HepG2 (cell line): ENCODE data around the gene CALU. TPM values are rescaled to one million over a fixed set of nuclear protein-coding genes. Genes with fewer than 3 reads are reported as not detected.

ENCODE experiments used
- ATAC-seq: fragments of 200-7000 bp; cut with Tn5 transposase; 3 replicates; pipeline ENCODE4 v1.9.1; 2020; ENCODE audit warnings: mild to moderate bottlenecking, moderate library complexity
- BruUV-seq: library from RNA; stranded (reverse); fragments of 400-500 nt; replicated peaks from 2 replicates; lab custom pipeline; 2021; lab: Mats Ljungman, UMichigan
- CTCF ChIA-PET: fragments of 300-600 bp; formaldehyde crosslinking; extraction: SDS; loops from one replicate; lab custom pipeline; 2021; ENCODE audit warnings: low total read pairs, inconsistent platforms, low intra/inter-chr PET ratio; lab: Yijun Ruan, JAX
- POLR2A ChIA-PET: fragments of 350-600 bp; sonication (Branson Sonifier 250); formaldehyde crosslinking; loops from one replicate; lab custom pipeline; 2020; ENCODE audit warnings: antibody characterized with exemption, inconsistent platforms; lab: Yijun Ruan, JAX
- DNase-seq: peaks from one replicate; pipeline ENCODE4 v3.0.0-alpha.2; 2015; ENCODE audit warnings: low spot score
- FAIRE-seq: peaks from 3 replicates; lab custom pipeline; 2011; peaks lifted over from hg19 to GRCh38; lab: Jason Lieb, UNC
- H2AFZ ChIP-seq: one replicate; pipeline ENCODE4 v1.6.1; 2011; ENCODE audit warnings: low read length, inconsistent platforms
- H3K27ac ChIP-seq: fragments of 300-600 bp; 3 replicates; pipeline ENCODE4 v1.8.0; 2011; ENCODE audit warnings: mixed run types, mild to moderate bottlenecking, mixed read lengths, low read length, inconsistent platforms; ENCODE audit not compliant: insufficient read depth; ENCODE audit errors: extremely low read length
- H3K27me3 ChIP-seq, 2 experiments: fragments of 200-600 bp in 1 of 2; 2 replicates in 1 of 2; 3 replicates in 1 of 2; pipeline versions ENCODE4 v1.6.0 to v1.8.0; 2011; ENCODE audit warnings: low read length in 2 of 2, mild to moderate bottlenecking in 2 of 2, moderate library complexity in 2 of 2, inconsistent platforms in 1 of 2; ENCODE audit not compliant: insufficient read depth in 2 of 2, control insufficient read depth in 1 of 2
- H3K36me3 ChIP-seq, 2 experiments: fragments of 200-600 bp in 1 of 2; replicated peaks in 1 of 2; 2 replicates in 1 of 2; 3 replicates in 1 of 2; pipeline versions ENCODE4 v1.5.1 to v1.8.0; 2011; ENCODE audit warnings: low read length in 2 of 2, inconsistent platforms in 1 of 2; ENCODE audit not compliant: insufficient read depth in 2 of 2, control insufficient read depth in 1 of 2
- H3K4me1 ChIP-seq: 2 replicates; pipeline ENCODE4 v1.5.1; 2012; ENCODE audit warnings: low read length, inconsistent platforms; ENCODE audit not compliant: insufficient read depth
- H3K4me2 ChIP-seq: 2 replicates; pipeline ENCODE4 v1.6.0; 2011; ENCODE audit warnings: low read depth, low read length, inconsistent platforms
- H3K4me3 ChIP-seq, 3 experiments: fragments of 200-600 bp in 1 of 3; sonication (generic), shearing (Covaris generic) in 1 of 3; replicated peaks in 1 of 3; 2 replicates each; pipeline ENCODE4 v1.5.1; 2011 to 2016; ENCODE audit warnings: low read length in 3 of 3, inconsistent platforms in 2 of 3, low read depth in 2 of 3, mild to moderate bottlenecking in 2 of 3, control low read depth in 1 of 3, mixed read lengths in 1 of 3; ENCODE audit not compliant: insufficient read depth in 1 of 3
- H3K79me2 ChIP-seq: one replicate; pipeline ENCODE4 v1.6.1; 2011; ENCODE audit warnings: low read length, inconsistent platforms; ENCODE audit not compliant: insufficient read depth
- H3K9ac ChIP-seq: 2 replicates; pipeline ENCODE4 v1.6.0; 2011; ENCODE audit warnings: mild to moderate bottlenecking, low read depth, low read length, inconsistent platforms; ENCODE audit not compliant: insufficient read depth
- H3K9me3 ChIP-seq: 2 replicates; pipeline ENCODE4 v1.5.1; 2012; ENCODE audit warnings: mild to moderate bottlenecking, low read length
- H4K20me1 ChIP-seq: 2 replicates; pipeline ENCODE4 v1.6.0; 2011; ENCODE audit warnings: inconsistent platforms, mild to moderate bottlenecking, low read length, moderate library complexity; ENCODE audit not compliant: insufficient read depth
- FOXK1 ChIP-seq: sonication (generic); formaldehyde crosslinking; IDR thresholded peaks from 2 replicates; pipeline ENCODE4 v1.4.0; 2020; ENCODE audit warnings: low read depth, missing genetic modification reagents, borderline replicate concordance
- JDP2 ChIP-seq: sonication (generic); formaldehyde crosslinking; IDR thresholded peaks from 2 replicates; pipeline ENCODE4 v1.8.1; 2022; ENCODE audit warnings: missing genetic modification reagents, borderline replicate concordance
- NAIF1 ChIP-seq: sonication (generic); formaldehyde crosslinking; IDR thresholded peaks from 2 replicates; pipeline ENCODE4 v1.5.0; 2020; ENCODE audit warnings: mild to moderate bottlenecking, missing genetic modification reagents, borderline replicate concordance
- PHF8 ChIP-seq: sonication (generic); formaldehyde crosslinking; IDR thresholded peaks from 2 replicates; pipeline ENCODE4 v1.5.0; 2020; ENCODE audit warnings: missing genetic modification reagents
- POLR2AphosphoS2 ChIP-seq: IDR thresholded peaks from 2 replicates; pipeline ENCODE4 v1.6.1; 2011; ENCODE audit warnings: low read depth, low read length, improper control_type of control experiment
- POLR2AphosphoS5 ChIP-seq: IDR thresholded peaks from 2 replicates; pipeline ENCODE4 v1.6.1; 2012; ENCODE audit warnings: low read depth, low read length
- SRF ChIP-seq: IDR thresholded peaks from 2 replicates; pipeline ENCODE4 v1.6.1; 2011; ENCODE audit warnings: mild to moderate bottlenecking, low read depth, low read length, moderate library complexity
- STAT5B ChIP-seq: sonication (generic); formaldehyde crosslinking; IDR thresholded peaks from 2 replicates; pipeline ENCODE4 v1.4.0; 2020; ENCODE audit warnings: missing genetic modification reagents
- TBX3 ChIP-seq: fragments of 450-650 bp; IDR thresholded peaks from 2 replicates; pipeline ENCODE4 v1.6.1; 2017; ENCODE audit warnings: antibody characterized with exemption, mild to moderate bottlenecking, inconsistent platforms, borderline replicate concordance
- ZEB1 ChIP-seq: IDR thresholded peaks from 2 replicates; pipeline ENCODE4 v1.6.1; 2012; ENCODE audit warnings: mild to moderate bottlenecking, low read depth, inconsistent platforms; ENCODE audit not compliant: insufficient replicate concordance
- ZFP36L2 ChIP-seq: sonication (generic); formaldehyde crosslinking; IDR thresholded peaks from 2 replicates; pipeline ENCODE4 v1.4.0; 2020; ENCODE audit warnings: missing genetic modification reagents
- ZNF101 ChIP-seq: sonication (generic); formaldehyde crosslinking; IDR thresholded peaks from 2 replicates; pipeline ENCODE4 v1.4.0; 2020; ENCODE audit warnings: mild to moderate bottlenecking, low read depth, missing genetic modification reagents, borderline replicate concordance
- ZNF550 ChIP-seq: sonication (generic); formaldehyde crosslinking; IDR thresholded peaks from 2 replicates; pipeline ENCODE4 v1.4.0; 2020; ENCODE audit warnings: mild to moderate bottlenecking, missing genetic modification reagents, borderline replicate concordance
- ZNF720 ChIP-seq: sonication (generic); formaldehyde crosslinking; IDR thresholded peaks from 2 replicates; pipeline ENCODE4 v1.4.0; 2020; ENCODE audit warnings: missing genetic modification reagents
- ZNF740 ChIP-seq: sonication (generic); formaldehyde crosslinking; IDR thresholded peaks from 2 replicates; pipeline ENCODE4 v1.4.0; 2020; ENCODE audit warnings: missing genetic modification reagents
- WGBS: methylation state at CpG from one replicate; pipeline ENCODE4 v1.1.6; 2017; ENCODE audit warnings: low lambda C conversion rate; 5-methylcytosine and 5-hydroxymethylcytosine counted together
- in situ Hi-C: cut with HindIII; loops from 2 replicates; pipeline ENCODE4 v1.10.0; 2017; ENCODE audit warnings: low pct_unique_long_range_greater_than_20kb; ENCODE audit not compliant: extremely low pct_ligation_motif_present
- intact Hi-C: fragments of 100-400 bp; cut with micrococcal nuclease; formaldehyde crosslinking; loops from one replicate; pipeline ENCODE4 v1.10.0; 2022; ENCODE audit not compliant: unreplicated experiment
- polyA plus RNA-seq, 8 experiments: library from polyadenylated mRNA; depleted of rRNA in 3 of 8; stranded (reverse) in 7 of 8; unstranded in 1 of 8; fragments of >200 nt; fragmentation: Illumina TruSeq in 4 of 8; extraction: Trizol in 4 of 8; gene quantifications; 2 replicates each; pipeline versions ENCODE4 v1.2.1 to v1.2.3, GENCODE V29; 2011 to 2016; ENCODE audit warnings: low read depth in 4 of 8, missing spikeins in 1 of 8, mixed read lengths in 1 of 8; ENCODE audit not compliant: insufficient read depth in 1 of 8
- total RNA-seq, 5 experiments: library from RNA; depleted of rRNA; stranded (reverse); fragments of >200 nt; fragmentation: Illumina TruSeq; extraction: Trizol; gene quantifications; 2 replicates each; pipeline ENCODE4 v1.2.3, GENCODE V29; 2016; ENCODE audit warnings: low read depth in 1 of 5
- TF ChIP-seq, protein P1 (sequence below): sonication (generic); formaldehyde crosslinking; IDR thresholded peaks from 2 replicates; pipeline ENCODE4 v1.4.0; 2020; ENCODE audit warnings: missing genetic modification reagents
- TF ChIP-seq, protein P2 (sequence below): sonication (generic); formaldehyde crosslinking; IDR thresholded peaks from 2 replicates; pipeline ENCODE4 v1.5.0; 2020; ENCODE audit warnings: mild to moderate bottlenecking, missing genetic modification reagents

The CALU gene
- total and polyA plus RNA-seq, 2 of the 13 experiments (the other 11 are each of a cell fraction or from before 2014, with no cell fraction given), result 198 to 252 TPM

DNA sequence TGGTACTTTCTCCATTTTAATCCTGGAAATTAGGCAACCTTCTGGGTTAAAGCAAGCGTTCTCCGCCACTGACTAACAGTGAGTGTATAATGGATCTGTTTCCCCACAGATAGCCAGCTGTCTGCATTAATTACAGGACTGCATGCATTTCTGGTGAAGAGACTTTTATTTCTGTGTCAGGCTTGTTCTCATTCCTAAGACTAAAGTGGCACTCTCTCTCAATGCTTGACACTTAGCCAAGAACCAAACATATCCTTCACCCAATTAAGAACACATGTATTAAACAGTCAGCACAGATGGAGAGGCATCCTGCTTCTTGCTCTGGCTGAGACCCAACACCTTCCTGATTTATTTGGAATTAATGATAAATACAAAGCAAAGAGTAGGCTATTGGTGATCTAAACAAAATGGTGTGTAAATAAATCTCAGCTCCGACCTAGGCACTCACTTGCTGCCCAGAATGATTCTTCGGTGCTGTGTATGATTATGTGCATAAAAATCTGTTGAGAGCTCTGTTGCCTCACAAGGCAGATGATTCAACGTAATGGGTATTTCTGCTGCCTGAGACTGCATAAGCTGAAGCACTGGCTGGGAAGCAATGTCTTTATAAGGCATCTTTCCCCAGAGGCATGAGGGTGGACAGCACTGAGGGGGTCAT lies 16.8 kb downstream of the CALU start:
- FAIRE-seq, result no peak
- intact Hi-C loops, result no loop called here
- H3K9me3 ChIP-seq, result no peaks in the 10 kb centered on the region
- no peaks in the 10 kb centered on the region for H3K27me3 ChIP-seq
- H3K4me2 ChIP-seq, result no peak overlapping the region
- H3K36me3 ChIP-seq, result peaks cover 18 to 94% of the 10 kb centered on the region in 2 experiments
- no peak overlapping the region for H3K9ac ChIP-seq
- 96% methylated on average over 5 of the region's 5 CpGs for WGBS
- CTCF ChIA-PET, result no interaction called here
- no peak overlapping the region for H3K4me3 ChIP-seq
- H3K4me1 ChIP-seq, result no peaks in the 10 kb centered on the region
- H2AFZ ChIP-seq, result no peak overlapping the region
- peaks cover 21% of the 10 kb centered on the region for H4K20me1 ChIP-seq
- DNase-seq, result no peak
- TF ChIP-seq ZNF101 (no peak), ZFP36L2 (CRISPR knock-in tag) (no peak), ZNF740 (CRISPR knock-in tag) (no peak), SRF (no peak), TBX3 (no peak), FOXK1 (no peak), PHF8 (CRISPR knock-in tag) (no peak), NAIF1 (no peak), POLR2AphosphoS2 (peak; percentile 70), ZNF550 (CRISPR knock-in tag) (no peak), ZEB1 (no peak), STAT5B (no peak), ZNF720 (CRISPR knock-in tag) (no peak), JDP2 (CRISPR knock-in tag) (no peak), POLR2AphosphoS5 (0 out of 2 replicates have a peak, but pooled peaks have one; percentile 18)
- TF ChIP-seq, protein P1, sequence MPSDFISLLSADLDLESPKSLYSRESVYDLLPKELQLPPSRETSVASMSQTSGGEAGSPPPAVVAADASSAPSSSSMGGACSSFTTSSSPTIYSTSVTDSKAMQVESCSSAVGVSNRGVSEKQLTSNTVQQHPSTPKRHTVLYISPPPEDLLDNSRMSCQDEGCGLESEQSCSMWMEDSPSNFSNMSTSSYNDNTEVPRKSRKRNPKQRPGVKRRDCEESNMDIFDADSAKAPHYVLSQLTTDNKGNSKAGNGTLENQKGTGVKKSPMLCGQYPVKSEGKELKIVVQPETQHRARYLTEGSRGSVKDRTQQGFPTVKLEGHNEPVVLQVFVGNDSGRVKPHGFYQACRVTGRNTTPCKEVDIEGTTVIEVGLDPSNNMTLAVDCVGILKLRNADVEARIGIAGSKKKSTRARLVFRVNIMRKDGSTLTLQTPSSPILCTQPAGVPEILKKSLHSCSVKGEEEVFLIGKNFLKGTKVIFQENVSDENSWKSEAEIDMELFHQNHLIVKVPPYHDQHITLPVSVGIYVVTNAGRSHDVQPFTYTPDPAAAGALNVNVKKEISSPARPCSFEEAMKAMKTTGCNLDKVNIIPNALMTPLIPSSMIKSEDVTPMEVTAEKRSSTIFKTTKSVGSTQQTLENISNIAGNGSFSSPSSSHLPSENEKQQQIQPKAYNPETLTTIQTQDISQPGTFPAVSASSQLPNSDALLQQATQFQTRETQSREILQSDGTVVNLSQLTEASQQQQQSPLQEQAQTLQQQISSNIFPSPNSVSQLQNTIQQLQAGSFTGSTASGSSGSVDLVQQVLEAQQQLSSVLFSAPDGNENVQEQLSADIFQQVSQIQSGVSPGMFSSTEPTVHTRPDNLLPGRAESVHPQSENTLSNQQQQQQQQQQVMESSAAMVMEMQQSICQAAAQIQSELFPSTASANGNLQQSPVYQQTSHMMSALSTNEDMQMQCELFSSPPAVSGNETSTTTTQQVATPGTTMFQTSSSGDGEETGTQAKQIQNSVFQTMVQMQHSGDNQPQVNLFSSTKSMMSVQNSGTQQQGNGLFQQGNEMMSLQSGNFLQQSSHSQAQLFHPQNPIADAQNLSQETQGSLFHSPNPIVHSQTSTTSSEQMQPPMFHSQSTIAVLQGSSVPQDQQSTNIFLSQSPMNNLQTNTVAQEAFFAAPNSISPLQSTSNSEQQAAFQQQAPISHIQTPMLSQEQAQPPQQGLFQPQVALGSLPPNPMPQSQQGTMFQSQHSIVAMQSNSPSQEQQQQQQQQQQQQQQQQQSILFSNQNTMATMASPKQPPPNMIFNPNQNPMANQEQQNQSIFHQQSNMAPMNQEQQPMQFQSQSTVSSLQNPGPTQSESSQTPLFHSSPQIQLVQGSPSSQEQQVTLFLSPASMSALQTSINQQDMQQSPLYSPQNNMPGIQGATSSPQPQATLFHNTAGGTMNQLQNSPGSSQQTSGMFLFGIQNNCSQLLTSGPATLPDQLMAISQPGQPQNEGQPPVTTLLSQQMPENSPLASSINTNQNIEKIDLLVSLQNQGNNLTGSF (CRISPR knock-in tag), result no peak
- TF ChIP-seq, protein P2, sequence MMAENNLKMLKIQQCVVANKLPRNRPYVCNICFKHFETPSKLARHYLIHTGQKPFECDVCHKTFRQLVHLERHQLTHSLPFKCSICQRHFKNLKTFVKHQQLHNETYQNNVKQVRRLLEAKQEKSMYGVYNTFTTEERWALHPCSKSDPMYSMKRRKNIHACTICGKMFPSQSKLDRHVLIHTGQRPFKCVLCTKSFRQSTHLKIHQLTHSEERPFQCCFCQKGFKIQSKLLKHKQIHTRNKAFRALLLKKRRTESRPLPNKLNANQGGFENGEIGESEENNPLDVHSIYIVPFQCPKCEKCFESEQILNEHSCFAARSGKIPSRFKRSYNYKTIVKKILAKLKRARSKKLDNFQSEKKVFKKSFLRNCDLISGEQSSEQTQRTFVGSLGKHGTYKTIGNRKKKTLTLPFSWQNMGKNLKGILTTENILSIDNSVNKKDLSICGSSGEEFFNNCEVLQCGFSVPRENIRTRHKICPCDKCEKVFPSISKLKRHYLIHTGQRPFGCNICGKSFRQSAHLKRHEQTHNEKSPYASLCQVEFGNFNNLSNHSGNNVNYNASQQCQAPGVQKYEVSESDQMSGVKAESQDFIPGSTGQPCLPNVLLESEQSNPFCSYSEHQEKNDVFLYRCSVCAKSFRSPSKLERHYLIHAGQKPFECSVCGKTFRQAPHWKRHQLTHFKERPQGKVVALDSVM (CRISPR knock-in tag), result no peak
- TF ChIP-seq, all 625 proteins: peak for 2
- no TSS peak for BruUV-seq
- no peak for ATAC-seq
- in situ Hi-C loops, result no loop called here
- Histone ChIP-seq H3K27ac (no peak overlapping the region), H3K79me2 (peaks cover 13% of the 10 kb centered on the region)
- POLR2A ChIA-PET, result interaction anchor here (1.0 kb wide), 1 partner anchor 15 kb away, joined by 3 read pairs; no protein-coding TSS in a partner anchor
